ENCODE data around the gene GMPR2. TPM values are rescaled to one million over a fixed set of nuclear protein-coding genes. Genes with fewer than 3 reads are reported as not detected.
A peak's percentile ranks its signal among the peaks of the same experiment; 100 is the strongest.

GMPR2 gene
- total and polyA plus RNA-seq, 2 of the 13 experiments (the other 11 are each of a cell fraction or from before 2014, with no cell fraction given), result 210 to 273 TPM

GRCh38 chr14:24188251-24189058 is 44.3 kb upstream of the GMPR2 start, which contains the start of gene IPO4 (continued):
- TF ChIP-seq ZNF580 (CRISPR knock-in tag; IDR thresholded peaks at IDR 0.05; ENCODE audit: borderline replicate concordance, low read depth), result peak; percentile 100
- TF ChIP-seq SOX6 (IDR thresholded peaks at IDR 0.05), result no peak
- TF ChIP-seq SOX6 (CRISPR knock-in tag; IDR thresholded peaks at IDR 0.05), result peak; percentile 92
- no peak for TF ChIP-seq CENPBD1 (CRISPR knock-in tag; IDR thresholded peaks at IDR 0.05; ENCODE audit: borderline replicate concordance, low read depth)
- no peak for TF ChIP-seq TRIM22 (IDR thresholded peaks at IDR 0.05)
- TF ChIP-seq ZNF597 (CRISPR knock-in tag; IDR thresholded peaks at IDR 0.05), result no peak
- TF ChIP-seq GATAD1 (CRISPR knock-in tag; IDR thresholded peaks at IDR 0.05), result peak; percentile 98
- TF ChIP-seq ZNF225 (CRISPR knock-in tag; IDR thresholded peaks at IDR 0.05), result peak; percentile 99
- peak; percentile 100 for TF ChIP-seq AGO2 (optimal IDR thresholded peaks at IDR 0.05; ENCODE audit: low read depth, low read length)
- TF ChIP-seq PPARG (CRISPR knock-in tag; conservative IDR thresholded peaks at IDR 0.05), result peak; percentile 91
- TF ChIP-seq HNRNPUL1 (IDR thresholded peaks at IDR 0.05; ENCODE audit: low read depth, low read length), result no peak
- TF ChIP-seq ZNF800 (CRISPR knock-in tag; IDR thresholded peaks at IDR 0.05), result peak; percentile 97
- TF ChIP-seq AGO1 (IDR thresholded peaks at IDR 0.05; ENCODE audit: low read depth, low read length, poor library complexity, severe bottlenecking), result peak; percentile 97
- TF ChIP-seq TGIF2 (CRISPR knock-in tag; IDR thresholded peaks at IDR 0.05), result peak; percentile 99
- TF ChIP-seq RBM39 (IDR thresholded peaks at IDR 0.05; ENCODE audit: low read depth, low read length, poor library complexity, severe bottlenecking), result peak; percentile 98
- TF ChIP-seq MAZ (IDR thresholded peaks at IDR 0.05; ENCODE audit: borderline replicate concordance, low read depth, low read length), result peak; percentile 97
- TF ChIP-seq MAZ (CRISPR knock-in tag; IDR thresholded peaks at IDR 0.05; ENCODE audit: low read depth), result peak; percentile 100
- TF ChIP-seq ZNF503 (CRISPR knock-in tag; IDR thresholded peaks at IDR 0.05), result peak; percentile 96
- peak; percentile 91 for TF ChIP-seq FOXK2 (IDR thresholded peaks at IDR 0.05)
